Effector CD8-positive, alpha-beta T cell (primary cell): ENCODE data around the gene CORO2A.
A peak's percentile ranks its signal among the peaks of the same experiment; 100 is the strongest.
"Not testable (repeated sequence)": the region's sequence is repeated elsewhere in the genome, so short reads cannot be mapped to it uniquely, and the experiment has no call there.

Experiments used
- DNase-seq: peaks from one replicate; lab custom pipeline; 2025; lab: John Stamatoyannopoulos, UW

CORO2A gene

DNA sequence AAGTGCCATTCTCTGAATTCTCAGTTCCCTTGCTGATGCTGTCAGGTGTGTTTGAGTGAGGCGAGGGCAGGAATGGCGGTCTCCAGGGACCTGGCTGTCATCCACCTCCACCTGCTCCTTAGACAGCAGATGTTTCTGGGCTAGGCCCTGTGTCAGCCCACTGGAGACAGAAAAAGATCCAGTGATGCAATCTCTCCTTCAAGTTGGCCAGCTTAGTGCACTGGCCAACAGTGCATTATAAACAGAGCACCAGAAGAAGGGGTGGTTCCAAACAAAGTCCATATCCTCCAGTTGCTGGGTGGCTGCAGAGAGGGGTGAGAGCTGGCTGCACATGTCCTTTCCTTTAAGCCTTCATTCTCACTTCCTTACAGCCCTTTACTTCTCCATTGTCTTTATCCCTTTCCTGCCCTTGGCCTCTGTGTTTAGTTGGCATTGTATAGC, 109.4 kb downstream of the CORO2A start:
- DNase-seq = no peak

DNA sequence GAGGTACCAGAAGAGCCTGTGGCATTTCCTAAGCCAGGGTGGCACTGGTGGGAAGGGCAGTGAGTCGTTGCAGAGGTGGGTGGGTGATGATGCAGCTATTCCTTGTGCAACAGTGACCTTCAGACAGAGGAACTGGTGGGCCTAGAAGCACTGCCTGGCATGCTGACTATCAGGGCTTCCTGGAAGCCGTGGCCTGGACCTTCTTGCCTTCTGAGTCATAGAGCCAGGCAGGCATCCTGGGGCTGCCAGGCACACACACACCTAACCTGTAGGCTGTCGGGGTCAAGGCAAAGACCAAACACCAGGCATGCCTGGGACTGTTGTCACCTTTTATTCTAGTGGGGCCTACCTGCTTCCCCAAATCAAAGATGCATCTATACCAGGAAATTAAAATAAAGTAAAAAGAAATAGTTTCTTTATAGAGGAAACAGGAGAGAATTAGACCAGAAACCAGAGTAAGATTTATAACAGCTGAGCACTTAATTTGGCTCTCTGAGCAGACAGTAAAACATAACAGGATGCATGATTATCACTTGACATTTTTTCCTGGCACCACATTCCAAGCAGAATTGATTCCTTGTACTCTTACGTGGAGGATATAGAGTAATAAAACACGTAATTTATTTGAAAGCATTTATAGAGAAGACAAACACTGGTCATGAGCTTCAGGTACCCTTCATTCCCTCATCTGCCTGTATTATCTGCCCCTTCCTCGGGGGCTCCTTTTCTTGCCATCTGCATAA, 110.8 kb downstream of the CORO2A start:
- DNase-seq = no peak

GRCh38 chr9:98080780-98081179, 111.7 kb downstream of the CORO2A start:
- DNase-seq = no peak

DNA sequence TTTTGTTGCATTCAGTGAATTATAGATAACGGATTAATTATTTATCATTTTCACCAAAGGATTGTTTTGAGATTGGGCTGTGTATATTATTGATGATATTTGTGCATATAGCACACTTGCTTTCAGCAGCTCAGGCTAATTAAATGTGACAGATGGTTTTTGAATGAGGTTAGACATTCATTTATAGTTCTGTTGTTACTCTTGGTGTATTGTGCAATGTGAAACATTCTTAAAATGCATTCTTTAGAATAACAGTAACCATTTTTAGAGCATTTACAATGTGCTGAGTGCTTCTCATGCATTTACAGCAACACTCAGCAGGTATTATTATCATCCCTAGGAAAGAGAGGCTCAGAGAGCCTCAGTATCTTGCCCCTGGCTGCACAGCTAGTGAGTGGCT, 112.1 kb downstream of the CORO2A start:
- DNase-seq = no peak

DNA sequence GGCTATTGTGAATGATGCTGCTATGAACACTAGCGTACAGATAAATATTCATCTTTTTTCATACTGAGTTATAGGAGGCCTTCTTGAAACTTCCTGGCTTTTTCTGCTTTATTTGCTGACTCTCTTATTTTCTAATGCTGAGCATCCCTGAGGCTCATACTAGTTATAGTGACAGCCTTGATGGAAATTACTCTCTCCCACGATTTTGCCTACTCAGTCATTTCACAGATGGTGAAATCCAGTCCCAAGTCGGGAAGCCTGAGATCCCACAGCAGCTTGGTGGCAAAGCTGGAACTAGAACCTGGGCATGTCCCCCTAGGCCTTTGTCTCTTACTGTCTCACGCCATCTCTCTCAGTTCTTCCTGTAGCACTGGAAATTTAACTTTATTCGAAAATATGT, 113.5 kb downstream of the CORO2A start:
- DNase-seq = no peak

GRCh38 chr9:98076514-98076890, 115.9 kb downstream of the CORO2A start:
- DNase-seq = not testable (repeated sequence)

DNA sequence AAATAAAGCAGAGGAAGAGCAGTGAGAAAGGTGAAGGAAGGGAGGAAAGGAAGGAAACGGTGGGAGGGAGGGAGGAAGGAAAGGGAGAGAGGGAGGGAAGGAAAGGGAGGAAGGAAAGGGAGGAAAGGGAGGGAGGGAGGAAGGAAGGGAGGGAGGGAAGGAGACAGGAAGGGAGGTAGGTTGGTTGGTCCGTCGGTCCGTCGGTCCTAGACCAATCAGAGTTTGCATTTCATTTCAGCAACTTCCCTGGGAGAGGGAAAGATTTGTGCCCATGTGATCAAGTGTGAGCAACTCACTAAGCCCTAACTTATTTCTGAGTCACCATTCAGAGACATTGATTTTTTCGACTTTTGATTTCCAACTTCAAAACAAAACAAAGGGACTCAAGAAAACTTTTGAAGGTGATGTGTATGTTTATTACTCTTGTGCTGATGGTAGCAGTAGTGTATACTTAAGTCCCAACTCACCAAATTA, 117.1 kb downstream of the CORO2A start:
- no peak for DNase-seq

GRCh38 chr9:98074115-98074990, 118.1 kb downstream of the CORO2A start:
- peak; percentile 56 for DNase-seq

GRCh38 chr9:98071737-98072136, 120.7 kb downstream of the CORO2A start:
- no peak for DNase-seq
